Cardiac septum (tissue), 1 donor: ENCODE results near the gene CUX1. TPM values are rescaled to one million over a fixed set of nuclear protein-coding genes. Genes with fewer than 3 reads are reported as not detected.
"Not testable (repeated sequence)": the region's sequence is repeated elsewhere in the genome, so short reads cannot be mapped to it uniquely, and the experiment has no call there.

ENCODE experiments used
- DNase-seq: peaks from one replicate; pipeline ENCODE4 v3.0.0-alpha.2; 2020; ENCODE audit warnings: low spot score
- intact Hi-C: fragments of 100-400 bp; cut with DNase I; formaldehyde crosslinking; loops from one replicate; pipeline ENCODE4 v1.14.0; 2022
- total RNA-seq: library from RNA; stranded (reverse); fragmentation: NEBNext Ultra II Directional; extraction: Animal tissue kit (Norgen Biotek cat#: 25700); gene quantifications from one replicate; pipeline ENCODE4 v1.2.1, GENCODE V29; 2021
- donor health status: DM: no; HTN: no; CAD: no.

CUX1 gene
- total RNA-seq, 1 donor from 2014 or later, result 171 TPM

DNA sequence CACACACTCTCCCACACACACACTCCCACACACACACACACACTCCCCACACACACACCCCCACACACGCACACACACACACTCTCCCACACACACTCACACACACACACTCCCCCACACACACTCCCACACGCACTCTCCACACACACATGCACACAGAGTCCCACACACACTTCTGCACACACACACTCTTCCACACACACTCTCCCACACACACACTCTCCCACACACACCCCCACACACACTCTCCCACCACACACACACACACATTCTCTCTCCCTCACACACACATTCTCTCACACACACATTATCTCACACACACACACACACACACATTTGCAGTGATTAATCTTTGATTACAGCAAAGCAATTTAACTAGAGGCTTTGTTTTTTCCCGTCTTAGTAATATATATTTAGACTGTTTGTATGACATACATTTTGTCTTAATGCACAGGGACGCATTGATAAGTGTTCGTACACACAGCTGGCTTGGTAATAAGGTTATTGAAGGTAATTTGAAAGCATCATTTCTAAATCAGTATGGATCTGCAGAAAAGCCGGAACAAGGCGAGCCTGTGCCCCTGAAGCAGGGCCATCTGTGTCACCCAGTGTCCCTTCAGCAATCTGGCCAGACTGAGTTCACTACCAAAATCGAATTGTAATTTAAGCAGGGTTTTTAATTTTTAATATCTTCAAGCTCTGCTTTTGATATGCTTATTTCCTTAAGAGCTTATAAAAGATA is 399.3 kb downstream of the CUX1 start:
- no peak for DNase-seq
- intact Hi-C loops, result no loop called here

DNA sequence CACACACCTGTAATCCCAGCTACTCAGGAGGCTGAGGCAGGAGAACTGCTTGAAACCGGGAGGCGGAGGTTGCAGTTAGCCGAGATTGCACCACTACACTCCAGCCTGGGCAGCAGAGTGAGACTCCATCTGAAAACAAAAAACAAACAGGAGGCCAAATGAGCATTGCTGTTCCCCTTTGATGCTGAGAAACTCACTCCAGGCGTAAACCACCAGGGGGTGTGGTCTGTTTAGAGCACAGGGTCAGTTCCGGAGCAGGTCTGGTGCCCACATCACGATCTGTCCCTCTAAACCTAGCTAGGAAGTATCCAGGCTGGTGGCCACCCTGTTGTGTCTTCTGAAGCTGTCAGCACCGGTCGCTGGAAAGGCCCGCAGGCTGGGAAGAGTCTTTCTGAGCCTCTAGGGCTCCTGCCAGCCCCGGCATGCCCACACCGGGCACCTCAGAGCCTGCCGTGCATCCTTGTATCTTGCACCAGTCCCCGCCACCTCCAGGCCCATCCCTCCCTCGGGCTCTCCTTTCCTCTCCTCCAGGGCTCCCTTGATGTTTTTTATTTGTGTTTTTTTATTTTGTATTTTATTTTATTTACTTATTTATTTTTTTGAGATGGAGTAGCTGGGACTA is 402.9 kb downstream of the CUX1 start:
- intact Hi-C loops, result no loop called here
- no peak for DNase-seq

DNA sequence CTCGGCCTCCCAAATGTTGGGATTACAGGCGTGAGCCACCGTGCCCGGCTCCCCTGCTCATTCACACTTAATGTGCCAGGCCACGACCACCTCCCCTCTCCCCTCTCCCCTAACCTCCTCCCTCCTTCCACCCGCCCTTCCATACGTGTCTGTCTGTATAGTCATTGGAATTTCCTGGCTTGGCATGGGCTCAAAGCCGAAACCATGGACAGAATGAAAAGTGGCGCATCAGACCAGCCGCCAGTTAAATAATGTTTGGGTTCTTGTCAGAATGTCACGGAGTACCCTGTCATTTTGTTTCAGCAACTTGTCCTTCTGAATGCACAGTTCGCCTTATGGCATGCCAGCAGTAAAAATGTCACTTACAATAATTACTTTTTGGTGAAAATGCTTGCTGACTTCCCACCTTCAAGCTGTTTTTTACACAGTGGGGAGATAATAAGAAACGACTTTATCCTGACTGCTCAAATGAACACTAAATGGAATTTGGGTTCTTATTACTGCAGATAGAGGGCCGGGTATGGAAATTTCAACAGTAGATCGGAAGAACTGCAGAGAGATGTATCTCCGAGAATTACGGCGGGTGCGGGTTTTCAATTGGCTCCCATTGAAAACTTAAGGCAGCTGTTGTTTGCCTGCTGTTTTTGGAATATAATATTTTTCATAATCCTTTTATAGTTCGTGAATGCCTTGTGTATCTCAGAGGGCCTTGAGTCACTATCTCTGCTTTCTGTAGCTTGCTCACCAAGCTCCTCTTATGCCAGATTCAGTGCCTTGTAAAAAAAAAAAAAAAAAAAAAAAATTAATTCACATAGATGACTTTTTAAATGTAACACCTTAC is 403.8 kb downstream of the CUX1 start:
- intact Hi-C loops, result no loop called here
- DNase-seq, result no peak

DNA sequence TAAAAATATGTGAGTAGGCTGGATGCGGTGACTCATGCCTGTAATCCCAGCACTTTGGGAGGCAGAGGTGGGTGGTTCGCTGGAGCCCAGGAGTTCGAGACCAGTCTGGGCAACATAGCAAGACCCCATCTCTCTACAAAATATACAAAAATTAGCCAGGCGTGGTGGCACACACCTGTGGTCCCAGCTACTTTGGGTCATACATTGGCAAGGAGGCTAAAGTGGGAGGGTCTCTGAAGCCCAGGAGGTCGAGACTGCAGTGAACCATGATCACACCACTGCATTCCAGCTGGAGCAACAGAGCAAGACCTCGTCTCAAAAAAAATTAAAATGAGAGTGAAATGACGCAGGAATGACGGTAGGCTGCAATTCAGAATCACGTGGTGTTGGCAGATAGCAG is 404.5 kb downstream of the CUX1 start:
- intact Hi-C loops, result no loop called here
- no peak for DNase-seq

GRCh38 chr7:102222445-102222844 is 405.0 kb downstream of the CUX1 start:
- DNase-seq, result no peak
- intact Hi-C loops, result no loop called here

- no peak for DNase-seq
- intact Hi-C loops, result no loop called here
Measured at GRCh38 chr7:102223184-102223583, 405.8 kb downstream of the CUX1 start.

DNA sequence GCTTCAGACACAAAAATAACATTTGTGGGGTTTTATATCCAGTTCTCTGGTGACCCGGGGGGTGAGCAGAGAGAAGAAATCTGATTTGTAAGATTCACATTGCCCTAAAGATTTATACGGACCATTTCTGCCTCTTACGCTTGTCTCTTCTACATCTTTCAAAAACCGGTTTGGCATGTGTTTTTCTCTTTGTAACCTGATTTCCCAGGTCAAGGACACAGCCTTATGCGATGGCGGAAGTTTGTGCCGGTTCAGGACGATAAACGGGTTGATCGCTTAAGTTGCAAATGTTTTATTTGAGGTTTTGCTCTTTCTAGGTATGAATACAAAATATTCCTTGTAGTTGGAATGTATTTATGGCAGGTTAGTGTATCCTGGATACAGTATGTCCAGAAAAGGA is 407.6 kb downstream of the CUX1 start:
- intact Hi-C loops, result no loop called here
- no peak for DNase-seq

DNA sequence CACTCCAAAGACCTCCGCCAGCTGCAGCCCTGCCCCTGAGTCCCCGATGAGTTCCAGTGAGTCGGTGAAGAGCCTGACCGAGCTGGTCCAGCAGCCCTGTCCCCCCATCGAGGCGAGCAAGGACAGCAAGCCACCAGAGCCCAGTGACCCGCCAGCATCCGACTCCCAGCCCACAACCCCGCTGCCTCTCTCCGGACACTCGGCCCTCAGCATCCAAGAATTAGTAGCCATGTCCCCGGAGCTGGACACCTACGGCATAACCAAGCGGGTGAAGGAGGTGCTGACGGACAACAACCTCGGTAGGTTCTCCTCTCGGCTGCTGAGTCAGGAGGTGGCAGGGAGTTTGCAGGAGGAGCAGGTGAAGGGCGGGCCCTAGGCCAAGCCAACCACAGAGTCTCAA is 409.9 kb downstream of the CUX1 start:
- no peak for DNase-seq
- intact Hi-C loops, result no loop called here

DNA sequence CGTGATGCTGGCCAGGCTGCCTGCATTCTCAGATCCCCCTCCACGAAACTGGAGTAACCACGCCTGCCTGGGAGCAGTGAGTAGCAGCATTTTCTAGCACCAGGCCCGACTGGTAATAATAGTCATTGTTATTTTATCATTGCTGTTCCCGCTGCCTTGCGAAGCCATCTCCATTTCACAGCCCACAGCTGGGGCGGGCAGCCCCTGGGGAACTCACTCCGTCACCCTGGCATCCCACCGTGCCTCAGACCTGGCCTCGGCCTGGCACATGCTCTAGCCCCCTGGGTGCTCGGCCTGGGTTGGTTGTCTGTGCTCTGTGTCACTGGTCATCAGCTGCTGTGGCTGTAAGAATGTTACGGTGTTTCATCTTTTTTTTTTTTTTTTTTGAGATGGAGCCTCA is 411.5 kb downstream of the CUX1 start:
- DNase-seq, result no peak
- intact Hi-C loops, result no loop called here

DNA sequence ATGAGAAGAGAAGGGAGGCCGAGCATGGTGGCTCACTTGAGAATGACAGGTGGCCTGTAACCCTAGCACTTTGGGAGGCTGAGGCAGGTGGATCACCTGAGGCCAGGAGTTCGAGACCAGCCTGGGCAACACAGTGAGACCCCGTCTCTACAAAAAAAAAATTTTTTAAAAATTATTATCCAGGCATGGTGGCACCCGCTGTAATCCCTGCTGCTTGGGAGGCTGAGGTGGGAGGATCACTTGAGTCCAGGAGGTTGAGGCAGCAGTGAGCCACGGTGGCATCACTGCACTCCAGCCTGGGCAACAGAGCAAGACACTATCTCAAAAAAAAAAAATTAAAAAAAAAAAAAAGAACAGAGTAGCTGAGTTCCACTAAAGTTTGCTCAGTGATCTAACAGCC is 412.7 kb downstream of the CUX1 start:
- DNase-seq, intact Hi-C loops: not testable (repeated sequence)

GRCh38 chr7:102230593-102230992 is 413.2 kb downstream of the CUX1 start:
- intact Hi-C loops, result no loop called here
- no peak for DNase-seq

DNA sequence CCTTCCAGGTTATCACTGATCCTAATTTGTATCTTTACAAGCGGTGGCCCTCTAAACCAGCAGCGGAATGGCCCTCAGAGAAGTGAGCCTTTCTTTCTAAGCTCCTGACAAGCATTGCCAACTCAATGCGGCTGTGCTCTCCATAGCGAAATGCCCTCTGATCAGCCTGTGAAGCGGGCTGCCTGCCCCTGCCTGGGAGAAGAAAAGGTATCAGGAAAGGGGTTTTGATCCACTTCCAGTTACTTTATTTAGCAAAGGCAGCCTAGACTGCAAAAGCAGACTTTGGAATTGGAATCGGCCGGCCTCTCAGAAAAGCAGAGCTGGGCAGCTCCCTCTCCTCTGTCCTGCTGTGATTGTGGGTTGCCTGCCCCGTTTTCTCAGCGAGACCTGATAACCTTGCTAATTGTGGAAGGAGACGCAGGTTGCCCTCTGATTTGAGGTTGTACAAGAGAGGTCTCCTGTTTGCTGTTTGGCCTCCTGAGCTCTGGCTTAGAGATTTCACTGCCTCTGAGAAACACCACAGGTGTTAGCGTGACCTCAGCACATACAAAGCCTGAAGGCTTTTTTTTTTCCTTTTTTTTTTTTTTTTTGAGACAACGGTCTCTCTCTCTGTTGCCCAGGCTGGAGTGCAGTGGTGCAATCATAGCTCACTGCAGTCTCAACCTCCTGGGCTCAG is 415.3 kb downstream of the CUX1 start:
- DNase-seq, result no peak
- intact Hi-C loops, result no loop called here

GRCh38 chr7:102234131-102234530 is 416.7 kb downstream of the CUX1 start:
- DNase-seq, result no peak
- intact Hi-C loops, result no loop called here

GRCh38 chr7:102234801-102235550 is 417.6 kb downstream of the CUX1 start:
- no peak for DNase-seq
- intact Hi-C loops, result loop anchor here (5.0 kb wide), 1 partner anchor 423 kb away; no protein-coding TSS in a partner anchor

DNA sequence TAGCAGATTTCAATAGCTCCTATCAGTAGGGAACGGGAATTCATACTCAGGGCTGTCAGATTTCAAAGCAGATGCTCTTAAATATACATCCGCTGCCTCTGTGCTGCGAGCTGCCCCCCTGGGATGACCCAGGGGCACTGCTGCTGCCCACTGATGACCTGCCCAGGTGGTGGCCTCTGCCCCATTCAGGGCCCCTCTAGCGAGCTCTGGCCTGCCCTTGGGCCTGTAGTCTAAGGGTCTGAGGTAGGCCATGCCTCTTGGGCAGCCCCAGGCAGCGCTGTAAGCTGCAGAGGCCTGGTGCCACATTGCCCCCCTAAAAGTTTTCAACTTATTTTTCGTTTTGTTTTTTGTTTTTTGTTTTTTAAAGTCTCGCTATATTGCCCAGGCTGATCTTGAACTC is 418.7 kb downstream of the CUX1 start:
- DNase-seq, result no peak
- intact Hi-C loops, result loop anchor here (2.0 to 5.0 kb wide), 2 partner anchors 424 to 547 kb away; no protein-coding TSS in a partner anchor

DNA sequence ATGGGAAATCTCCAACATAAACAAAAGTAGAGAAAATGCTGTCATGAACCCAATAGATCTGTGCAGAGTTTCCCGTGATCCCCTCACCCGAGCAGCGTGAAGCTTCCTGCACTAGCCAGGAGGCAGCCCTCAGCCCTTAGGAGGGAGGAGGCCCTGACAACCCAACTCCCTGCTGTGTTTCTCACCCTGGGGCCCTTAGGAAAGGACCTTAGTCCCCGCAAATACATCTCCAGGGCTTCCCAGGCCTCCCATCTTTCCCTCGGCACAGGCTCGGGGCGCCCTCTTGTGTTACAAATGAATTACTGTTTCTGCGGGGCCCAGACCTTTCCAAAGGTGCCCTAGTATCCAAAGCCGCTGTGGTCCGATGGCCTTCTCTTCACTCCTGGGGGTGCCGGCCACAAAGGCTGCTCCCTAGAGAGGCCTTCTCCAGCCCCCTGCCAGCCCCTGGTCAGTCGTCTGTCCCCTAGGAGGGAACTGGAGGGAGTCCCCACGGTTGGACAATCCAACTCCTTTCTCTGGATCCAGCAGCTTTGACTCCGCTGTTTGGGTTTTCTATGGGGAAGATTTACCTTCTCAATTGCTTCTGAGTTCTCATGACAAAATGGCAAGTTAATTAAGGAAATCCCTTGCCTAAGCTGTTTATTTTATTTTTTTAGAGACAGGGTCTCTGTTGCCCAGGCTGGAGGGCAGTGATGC is 419.3 kb downstream of the CUX1 start:
- intact Hi-C loops, result loop anchor here (2.0 to 5.0 kb wide), 2 partner anchors 424 to 548 kb away; no protein-coding TSS in a partner anchor
- no peak for DNase-seq

GRCh38 chr7:102239206-102239820 is 421.9 kb downstream of the CUX1 start:
- intact Hi-C loops, result loop anchor here (5.0 kb wide), 1 partner anchor 427 kb away; no protein-coding TSS in a partner anchor

GRCh38 chr7:102241431-102241830 is 424.0 kb downstream of the CUX1 start:
- DNase-seq, result no peak
- intact Hi-C loops, result loop anchor here (10.0 kb wide), 1 partner anchor 637 kb away; no protein-coding TSS in a partner anchor

More at GRCh38 chr7:102239206-102239820, 421.9 kb downstream of the CUX1 start:
- no peak for DNase-seq
